Activated T-cell treated with anti-CD3 and anti-CD28 coated beads for 24 hours (primary cell): ENCODE results near the gene GMEB2.
"Not testable (repeated sequence)": the region's sequence is repeated elsewhere in the genome, so short reads cannot be mapped to it uniquely, and the experiment has no call there.

Experiments used
- DNase-seq: peaks from one replicate; pipeline ENCODE4 v3.0.0-alpha.2; 2020; ENCODE audit warnings: low read depth

GMEB2 gene

GRCh38 chr20:63612276-63612931 lies 14.5 kb downstream of the GMEB2 start:
- DNase-seq, result no peak

GRCh38 chr20:63611646-63612045 lies 15.3 kb downstream of the GMEB2 start:
- no peak for DNase-seq

GRCh38 chr20:63610581-63611435 lies 16.1 kb downstream of the GMEB2 start:
- DNase-seq, result no peak

DNA sequence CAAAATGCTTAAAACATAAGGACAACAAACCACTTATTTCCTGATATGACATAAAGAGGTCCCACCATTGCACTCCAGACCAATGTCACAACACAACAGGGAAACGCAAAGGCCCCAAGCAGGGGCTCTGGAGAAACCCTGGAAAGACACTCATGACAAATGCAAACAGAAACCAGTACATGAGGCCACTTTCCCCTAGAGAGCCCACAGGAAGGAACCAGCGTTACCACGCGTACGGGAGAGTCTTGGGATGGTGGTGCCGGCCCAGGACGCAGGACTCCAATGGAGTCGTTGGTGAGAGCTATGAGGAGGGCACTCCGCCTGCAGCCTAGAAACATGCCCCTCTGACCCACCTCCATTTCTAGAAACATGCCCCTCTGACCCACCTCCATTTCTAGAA lies 20.2 kb downstream of the GMEB2 start:
- no peak for DNase-seq

DNA sequence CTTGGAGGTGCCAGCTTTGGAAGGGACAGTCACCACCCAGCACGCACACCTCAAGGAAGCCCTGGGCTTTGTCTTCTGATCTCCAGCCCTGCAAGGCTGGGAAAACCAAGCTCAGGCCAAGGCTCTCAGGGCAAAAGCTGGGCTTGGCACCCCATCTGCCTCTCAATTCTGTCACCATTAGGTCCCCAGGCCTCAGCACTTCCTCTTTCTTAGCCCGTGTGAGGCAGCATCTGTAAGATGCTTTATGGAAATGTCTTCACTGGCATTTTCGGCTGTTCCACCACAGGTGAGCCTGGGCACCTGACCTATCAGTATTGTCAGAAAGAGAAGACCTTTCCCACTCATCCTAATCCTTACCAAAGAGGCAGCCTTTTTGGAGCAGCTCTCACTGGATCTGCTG lies 24.6 kb downstream of the GMEB2 start:
- DNase-seq, result no peak

GRCh38 chr20:63601679-63602078 lies 25.2 kb downstream of the GMEB2 start:
- not testable (repeated sequence) for DNase-seq

DNA sequence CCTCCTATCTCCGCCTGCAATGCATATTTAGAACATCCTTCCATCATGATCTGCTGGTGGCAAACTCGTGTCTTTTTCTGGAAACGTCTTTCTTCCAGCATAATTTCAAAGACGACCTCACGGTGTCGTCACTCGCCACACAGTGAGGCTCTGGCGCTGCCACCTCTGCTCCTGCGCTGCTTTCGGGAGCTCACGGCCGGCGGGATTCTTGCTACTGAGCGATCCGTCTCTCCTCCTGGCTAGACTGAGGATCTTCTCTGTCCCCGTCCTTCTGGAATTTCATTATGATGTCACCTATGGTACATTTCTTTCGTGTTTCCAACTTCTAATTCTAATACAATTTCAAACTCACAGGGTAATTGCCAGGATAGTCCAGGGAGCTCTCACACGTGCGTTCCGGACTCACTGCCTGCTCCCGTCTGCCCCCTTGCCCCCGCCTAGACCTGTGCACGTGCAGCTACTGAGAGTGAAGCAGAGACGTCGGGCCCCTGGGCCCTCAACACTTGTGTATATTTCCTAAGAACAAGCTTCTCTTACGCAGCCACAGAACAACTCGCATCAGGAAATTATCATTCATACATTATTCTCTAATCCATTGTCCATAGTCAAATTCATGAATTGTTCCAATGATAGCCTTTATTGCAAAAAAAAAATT lies 27.4 kb downstream of the GMEB2 start:
- no peak for DNase-seq

DNA sequence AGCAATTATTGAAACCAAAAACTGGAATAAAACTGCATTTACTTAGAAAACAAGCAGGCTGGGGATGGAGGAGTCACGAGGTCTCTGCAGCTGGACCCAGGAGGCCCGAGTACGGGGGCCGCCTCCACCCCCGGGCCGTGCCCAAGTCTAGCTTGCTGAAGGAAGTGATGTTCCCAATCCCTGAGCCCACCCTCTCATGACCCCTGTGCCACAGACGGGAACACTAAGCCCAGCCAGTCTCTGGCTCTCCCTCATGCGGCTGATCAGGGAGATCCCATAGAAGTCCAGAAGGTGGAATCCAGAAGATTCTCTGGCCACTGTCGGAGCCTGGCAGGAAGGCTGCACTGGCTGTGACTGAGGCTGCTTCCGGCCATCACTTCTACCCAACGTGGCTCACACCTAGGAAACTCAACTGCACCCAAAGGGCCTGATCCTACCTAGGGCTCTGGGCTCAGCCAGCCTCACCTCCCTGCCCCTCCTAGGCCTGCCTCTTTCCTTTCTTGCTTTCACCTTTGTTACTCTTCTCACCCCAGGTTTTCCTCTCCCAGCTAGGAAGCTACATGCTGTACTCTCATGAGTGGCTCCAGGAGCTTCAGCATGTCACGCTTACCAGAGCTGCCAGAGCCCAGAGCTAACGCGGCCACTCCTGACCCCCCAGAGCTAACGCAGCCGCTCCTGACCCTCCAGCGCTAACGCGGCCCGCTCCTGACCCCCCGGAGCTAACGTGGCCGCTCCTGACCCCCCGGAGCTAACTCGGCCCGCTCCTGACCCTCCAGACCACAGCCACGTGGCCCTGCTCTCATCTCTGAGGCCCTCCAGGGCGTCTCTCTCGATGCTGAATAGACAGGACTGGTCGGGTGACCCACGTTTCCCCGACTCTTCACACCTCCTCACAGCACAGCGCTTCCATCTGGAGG lies 28.2 kb downstream of the GMEB2 start:
- DNase-seq, result no peak

- no peak for DNase-seq
These were observed 29.0 kb downstream of the GMEB2 start for GRCh38 chr20:63597651-63598478.

- DNase-seq, result no peak
These were observed 30.5 kb downstream of the GMEB2 start for GRCh38 chr20:63596423-63596822.

DNA sequence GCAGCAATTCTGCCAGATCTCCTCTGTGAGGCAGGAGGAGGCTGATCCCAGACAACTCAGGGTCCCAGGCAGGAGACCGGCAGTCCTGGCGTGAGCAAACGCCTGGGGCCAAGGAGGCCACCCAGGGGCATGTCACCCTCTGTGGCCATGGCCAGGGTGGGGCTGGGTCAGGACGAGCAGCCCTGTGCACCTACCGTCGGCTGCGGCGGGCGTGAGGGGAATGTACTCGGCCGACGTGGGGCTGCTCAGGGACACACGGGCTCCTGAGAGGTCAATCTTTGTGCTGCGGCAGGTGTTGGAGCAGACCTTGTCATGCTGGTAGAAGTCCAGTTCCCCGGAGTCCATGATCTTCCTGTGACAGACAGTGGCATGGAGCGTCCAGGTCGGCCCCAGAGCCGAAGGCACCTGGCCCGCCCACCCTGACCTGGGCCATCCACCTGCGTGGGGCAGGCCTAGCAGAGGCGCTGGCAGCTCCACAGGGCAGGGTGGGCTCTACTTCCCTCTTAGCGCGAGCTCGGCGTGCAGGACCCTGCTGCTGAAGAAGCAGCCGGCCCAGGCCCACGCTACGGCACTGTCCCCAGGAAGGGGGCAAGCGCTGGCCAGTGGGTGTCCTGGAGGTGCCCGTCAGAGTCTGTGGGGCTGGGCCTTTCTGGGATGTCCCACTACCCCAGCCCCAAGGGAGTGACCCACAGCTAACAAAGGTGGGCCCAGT lies 31.3 kb downstream of the GMEB2 start:
- DNase-seq, result no peak

- DNase-seq, result no peak
These were observed 32.8 kb downstream of the GMEB2 start for GRCh38 chr20:63594043-63594561.

DNA sequence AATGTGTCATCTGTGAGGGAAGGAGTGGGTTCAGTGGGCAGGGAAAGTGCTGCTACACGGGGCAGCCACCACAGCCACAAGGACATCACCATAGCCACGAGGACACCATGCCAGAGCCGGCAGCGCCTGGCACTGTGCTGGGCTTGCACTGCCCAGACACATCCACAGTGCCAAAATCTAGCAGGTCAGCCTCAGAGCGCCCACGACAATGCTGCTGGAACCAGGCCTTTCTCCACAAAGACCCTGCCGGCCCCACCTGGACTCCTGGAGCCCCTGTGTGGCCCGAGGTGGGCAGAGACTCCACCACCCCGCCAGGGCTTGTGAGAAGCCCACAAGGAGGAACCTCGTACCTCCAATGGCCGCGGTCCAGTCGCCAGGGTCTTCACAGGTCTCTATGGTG lies 34.2 kb downstream of the GMEB2 start:
- DNase-seq, result no peak

GRCh38 chr20:63591786-63592355 lies 35.0 kb downstream of the GMEB2 start:
- DNase-seq, result no peak

GRCh38 chr20:63591147-63591533 lies 35.8 kb downstream of the GMEB2 start:
- DNase-seq, result no peak

DNA sequence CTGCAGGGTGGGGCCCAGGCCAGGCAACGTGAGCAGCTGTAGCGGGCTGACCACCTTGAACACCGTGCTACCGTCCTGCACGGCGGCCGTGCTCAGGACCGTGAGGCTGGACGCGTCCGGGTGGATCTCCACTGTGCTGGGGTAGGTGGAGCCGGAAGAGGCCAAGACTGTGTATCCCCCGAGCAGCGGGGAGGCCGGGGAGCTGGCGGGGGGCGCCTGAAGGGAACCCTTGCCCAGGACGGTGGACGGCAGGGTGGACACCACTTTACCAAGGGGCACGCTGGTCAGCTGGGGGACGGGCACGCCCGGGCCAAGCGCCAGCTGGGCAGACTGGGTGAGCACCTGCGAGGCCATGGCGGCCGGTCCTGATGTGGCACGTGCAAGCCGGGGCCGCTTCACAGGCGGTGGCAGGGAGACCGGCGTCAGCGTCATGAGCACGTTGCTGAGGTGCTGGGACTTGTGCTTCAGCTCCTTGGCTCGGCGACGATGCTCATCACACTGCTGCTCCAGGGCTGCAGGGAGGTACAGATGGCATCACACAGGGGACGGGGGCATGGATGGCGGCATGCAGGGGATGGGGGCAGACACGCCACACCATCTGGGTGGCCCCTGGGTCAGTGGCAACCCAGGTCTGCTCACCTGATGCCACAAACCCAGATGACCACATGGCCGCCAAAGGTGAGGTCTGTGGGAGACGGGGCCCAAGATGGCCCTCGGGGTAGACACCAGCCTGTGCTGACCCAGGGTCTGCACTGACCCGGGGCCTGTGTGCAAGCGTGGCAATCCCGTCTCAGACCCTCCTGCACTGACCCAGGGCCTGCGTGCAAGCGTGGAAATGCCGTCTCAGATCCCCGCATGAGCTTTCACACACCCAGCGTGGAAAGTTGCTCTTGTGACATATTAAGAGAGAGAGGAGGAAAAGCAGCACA lies 36.4 kb downstream of the GMEB2 start:
- no peak for DNase-seq

DNA sequence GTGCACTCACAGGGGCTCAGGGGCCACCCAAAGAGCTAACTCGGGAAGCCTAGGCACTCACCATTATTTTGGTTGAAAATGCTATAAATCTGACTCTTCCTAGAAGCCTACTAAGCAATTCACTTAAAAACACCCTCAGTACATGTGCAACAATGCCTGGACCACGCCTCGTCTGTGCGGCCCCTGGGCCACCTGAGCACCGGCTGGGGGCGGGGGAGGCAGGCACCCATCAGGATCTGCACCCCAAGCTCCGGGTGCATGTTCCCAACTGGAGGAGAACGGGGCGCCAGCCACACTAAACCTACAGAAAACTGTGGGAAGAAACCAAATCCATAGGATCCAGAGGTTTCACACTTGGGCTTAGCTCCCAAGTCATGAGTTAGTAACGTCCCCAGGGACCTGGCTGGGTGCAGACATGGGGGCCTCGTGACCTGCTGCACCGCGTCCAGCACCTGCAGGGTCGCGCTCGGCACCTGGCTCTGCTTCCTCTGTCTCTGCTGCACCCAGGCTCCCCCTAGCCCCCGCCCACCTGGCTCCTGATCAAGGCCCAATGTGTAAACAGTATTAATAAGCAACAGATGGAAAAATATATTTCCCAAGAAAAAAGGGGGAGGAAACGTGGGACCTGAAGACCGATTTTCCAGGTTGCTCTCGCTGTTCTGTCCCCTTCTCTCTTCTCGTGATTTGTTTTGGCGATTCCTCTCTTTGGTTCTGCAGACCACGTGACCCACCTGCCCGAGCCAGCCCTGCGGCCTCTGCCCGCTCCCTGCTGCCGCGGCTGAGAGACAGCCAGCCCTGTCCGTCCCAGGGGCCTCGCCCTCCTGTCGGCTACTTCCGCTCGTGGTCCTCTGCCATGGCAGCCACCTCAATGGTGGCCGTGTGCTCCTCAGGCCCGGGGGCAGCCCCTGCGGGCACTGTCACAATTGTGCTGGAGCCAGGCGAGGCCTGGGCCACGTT lies 37.4 kb downstream of the GMEB2 start:
- no peak for DNase-seq

- DNase-seq, result no peak
These were observed 38.3 kb downstream of the GMEB2 start for GRCh38 chr20:63588641-63589041.
